HG02678 (cell line): ENCODE measurements around the gene IRF6.

Source experiments
- ATAC-seq: cut with Tn5 transposase; IDR thresholded peaks from one replicate; pipeline ENCODE4 v1.9.1; 2021; ENCODE audit warnings: mild to moderate bottlenecking, moderate library complexity; ENCODE audit not compliant: unreplicated experiment

IRF6 gene

DNA sequence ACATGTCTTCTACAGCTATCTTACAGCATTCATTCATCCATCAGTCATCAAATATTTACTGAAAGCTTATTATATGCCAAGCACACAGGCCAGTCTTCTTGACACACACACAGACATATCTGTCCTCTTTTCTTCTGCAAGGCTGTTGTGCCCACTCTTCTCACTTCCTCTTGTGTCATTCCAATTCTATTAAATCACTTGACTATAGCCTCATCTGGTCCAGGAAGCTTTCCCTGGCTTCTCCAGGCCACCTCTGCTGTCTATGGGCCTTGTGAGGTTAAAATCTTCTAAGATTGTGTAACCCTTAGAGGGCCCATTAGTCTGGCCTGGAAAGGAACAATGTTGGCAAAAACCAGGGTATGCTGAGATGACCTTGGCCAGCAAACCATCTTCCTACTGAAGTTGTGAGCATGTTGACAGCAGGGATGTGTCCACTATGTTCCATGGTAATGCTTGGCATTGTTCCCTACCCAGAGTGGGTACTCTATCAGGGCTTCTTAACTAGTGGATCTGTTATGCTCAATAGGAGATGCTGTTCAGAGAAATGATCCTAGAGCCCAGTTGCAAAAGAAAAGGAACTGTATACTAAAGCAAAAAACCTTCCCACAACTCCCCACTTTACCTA lies 44.8 kb downstream of the IRF6 start:
- ATAC-seq, result no peak

DNA sequence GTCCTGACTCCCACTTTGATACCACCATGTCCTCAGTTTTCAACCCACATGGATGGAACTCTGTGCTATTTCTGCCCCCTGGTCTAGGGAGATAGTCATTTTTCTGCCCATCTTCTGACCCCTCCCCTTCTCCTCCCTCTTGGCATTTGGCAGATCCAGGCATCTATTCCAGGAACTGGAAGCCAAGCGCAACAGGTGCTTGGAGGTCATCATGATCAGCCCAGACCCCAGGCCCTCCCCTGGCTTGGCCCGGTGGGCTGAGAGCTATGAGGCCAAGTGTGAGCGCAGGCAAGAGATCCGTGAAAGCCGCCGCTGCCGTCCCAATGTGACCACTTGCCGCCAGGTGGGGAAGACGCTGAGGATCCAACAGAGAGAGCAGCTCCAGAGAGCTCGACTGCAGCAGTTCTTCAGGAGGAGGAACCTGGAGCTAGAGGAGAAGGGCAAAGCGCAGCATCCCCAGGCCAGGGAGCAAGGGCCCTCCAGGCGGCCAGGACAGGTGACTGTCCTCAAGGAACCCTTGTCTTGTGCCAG lies 46.0 kb downstream of the IRF6 start:
- no peak for ATAC-seq

DNA sequence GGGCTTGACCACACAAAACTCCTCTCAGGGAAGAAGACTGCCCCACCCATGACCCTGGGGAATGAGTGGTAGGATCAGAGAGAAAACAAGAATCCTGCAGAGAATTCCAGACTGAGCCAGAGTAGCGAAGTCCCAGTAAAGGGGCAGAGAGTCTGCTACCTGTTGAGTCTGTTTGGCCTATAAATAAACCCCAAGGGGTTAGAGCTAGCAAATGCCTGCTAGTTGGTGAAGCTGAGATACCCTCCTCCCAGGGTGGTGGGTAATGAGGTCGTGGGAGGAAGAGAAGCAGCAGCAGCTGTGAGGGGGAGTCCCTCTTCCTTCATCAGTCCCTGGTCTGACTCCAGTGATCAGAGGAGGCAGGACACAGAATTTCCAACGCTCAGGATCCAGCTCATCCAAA lies 47.5 kb downstream of the IRF6 start:
- ATAC-seq, result no peak

DNA sequence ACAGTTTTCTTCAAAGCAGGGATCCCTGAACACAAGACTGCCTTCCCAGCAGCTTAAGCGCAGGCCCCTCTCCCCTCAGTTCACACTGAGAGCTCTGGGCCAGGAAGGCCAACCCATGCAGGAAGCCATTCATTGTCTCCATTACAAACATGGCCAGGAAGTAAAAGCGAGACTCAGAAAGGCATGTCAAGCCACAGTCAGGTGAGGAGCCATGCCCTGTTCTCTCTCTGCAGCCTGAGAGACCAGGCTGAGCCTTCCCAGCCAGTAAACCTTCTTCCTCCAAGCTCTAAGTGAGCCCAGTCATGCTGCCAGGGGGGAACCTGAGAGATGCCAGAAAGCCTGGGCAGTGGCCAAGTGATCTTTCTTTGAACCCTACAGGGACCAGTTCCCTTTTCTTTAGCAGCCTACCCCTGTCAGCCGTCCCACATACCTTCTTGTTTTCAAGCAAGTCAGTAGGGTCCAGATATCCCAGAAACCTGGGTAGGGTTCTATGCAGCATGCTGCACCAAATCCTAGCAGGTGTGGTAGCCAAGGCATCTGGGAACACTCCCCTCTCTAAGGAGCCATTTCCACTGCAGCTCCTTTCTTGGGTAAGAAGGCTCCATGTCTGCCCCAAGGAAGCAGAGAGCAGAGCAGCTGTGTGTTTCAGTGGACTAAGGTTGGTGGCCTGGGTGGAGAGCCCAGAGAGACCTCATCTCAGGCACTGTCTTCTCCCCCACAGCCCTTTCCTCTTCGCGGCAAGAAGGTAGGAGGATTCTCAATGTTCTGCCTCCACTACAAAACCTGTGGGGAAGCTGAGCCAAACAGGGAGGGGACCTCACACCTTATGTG lies 49.1 kb downstream of the IRF6 start:
- peak; percentile 21 for ATAC-seq

DNA sequence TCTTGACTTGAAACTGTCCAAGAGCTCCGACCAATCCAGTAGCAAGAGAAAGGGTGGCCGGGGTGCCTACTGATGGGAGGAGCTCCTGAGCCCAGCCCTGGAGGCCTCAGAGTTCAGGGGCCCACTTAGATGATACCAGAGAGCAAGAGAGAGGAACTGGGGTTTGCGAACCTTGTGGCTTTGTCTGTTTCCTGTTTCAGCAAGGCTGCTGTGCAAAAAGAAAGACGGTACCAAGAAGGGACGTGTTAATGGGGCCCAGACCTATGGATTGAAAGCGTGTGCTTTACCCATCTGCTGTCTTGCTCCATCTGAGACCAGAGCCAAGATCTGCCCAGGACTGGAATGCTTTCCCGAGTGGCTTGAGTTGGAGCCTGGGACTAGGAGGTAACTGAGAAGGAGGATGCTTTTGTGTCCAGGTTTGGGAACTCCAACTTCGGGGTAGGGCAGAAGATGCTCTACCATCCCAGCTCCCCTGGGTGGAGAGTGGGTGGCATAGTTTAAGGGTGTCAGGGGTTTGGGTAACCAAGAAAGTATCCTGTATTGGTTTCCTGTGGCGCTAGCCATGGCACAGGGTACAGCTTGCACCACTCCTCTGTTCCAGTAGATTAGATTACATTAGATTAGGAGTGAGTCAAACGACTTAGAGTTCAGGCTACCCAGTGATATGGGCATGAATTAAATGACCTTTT lies 49.9 kb downstream of the IRF6 start, which contains the start of gene TRAF3IP3:
TRAF3IP3 (plus strand) TSS at position 128 of the 689 bp plus-strand sequence. CDS start 3,987 bp downstream, outside the sequence.
- ATAC-seq, result peak; percentile 74

DNA sequence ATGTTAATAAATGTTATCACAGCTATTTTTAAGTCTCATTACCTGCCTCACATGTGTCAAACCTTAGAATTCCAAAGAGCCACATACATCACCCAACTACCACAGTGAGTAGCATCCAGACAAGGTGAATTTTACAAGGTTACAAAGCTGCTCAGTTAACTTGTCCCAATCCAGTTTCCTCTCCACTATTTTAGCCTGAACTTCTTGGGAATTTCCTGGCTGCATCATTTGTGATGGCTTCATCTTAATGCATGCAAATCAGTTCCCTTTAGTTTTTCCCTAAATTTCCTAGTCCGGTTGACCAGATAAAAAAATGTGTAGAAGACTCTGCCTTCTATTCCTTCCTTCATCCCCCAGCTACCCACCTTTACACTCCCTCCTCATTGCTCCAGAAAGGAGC lies 50.7 kb downstream of the IRF6 start:
- ATAC-seq, result no peak

DNA sequence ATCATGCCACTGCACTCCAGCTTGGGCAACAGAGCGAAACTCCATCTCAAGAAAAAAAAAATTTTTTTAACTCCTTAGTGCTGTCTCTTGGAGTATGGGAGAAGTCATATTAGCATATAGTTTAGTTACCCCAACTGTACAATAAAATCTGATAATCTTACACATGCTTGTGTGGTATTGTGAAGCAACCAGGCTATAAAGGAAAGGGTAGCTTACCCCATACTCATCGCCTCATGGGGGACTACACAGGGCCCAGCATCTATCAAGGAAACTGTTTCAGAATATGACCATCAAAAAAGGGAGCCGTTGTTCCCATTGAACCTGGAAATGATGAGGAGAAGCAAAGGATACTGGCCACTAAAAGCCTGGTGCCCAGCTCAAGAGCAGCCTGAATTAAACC lies 53.1 kb downstream of the IRF6 start:
- no peak for ATAC-seq

DNA sequence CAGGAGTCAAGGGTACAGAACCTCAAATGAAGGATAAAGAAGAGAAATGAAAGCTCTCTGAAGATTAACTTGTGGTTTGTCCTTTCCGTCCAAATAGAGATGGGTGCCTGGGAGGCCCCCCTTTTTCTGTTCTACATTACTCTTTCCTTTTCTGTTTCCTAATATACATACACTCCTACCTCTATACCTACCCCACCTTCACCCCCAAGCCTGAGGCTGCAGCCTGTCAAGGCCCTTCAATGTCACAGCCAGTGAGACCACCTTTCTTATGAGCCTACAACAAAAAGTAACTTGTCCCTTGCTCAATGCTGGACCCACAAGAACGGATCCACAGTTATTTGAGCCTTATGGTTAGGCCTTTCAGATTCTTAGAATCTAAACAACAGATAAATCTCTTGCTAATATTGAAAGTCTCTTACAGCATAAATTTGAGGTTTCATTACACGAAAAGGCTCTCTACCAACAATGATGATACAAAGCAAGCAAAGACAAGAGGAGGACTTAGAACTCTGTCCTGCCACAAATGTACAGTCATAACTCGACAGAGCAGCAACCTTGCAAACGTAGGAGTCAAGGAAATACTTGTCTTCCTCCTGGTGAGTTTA lies 54.2 kb downstream of the IRF6 start:
- peak; percentile 43 for ATAC-seq

DNA sequence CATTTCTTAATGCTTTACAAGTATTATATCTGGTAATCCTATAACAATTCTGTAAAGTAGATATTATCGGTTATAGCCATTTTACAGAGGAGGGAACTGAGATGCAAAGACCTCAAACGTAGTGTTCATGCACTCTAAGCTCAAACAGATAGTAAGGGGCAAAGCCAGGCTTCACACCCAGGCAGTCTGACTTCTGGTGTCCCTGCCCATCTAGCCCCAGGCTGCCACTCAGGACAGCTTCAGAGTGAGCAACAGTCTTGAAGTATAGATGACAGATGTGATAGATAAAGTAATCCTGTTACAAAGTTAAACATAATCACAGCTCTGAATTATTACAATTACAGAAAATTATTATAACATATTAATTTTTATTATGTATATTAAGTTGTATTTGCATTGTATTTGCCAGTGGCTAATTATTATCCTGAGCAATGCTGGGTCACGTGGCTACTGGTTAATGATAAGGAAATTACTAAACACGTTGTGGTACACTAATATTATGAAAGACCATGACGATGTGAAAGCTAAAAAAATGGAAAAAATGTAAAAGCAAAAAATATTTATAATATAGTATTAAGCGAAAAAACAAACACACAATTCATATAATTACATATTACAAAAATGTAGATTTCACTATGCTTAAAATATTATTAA lies 56.1 kb downstream of the IRF6 start:
- ATAC-seq, result no peak

DNA sequence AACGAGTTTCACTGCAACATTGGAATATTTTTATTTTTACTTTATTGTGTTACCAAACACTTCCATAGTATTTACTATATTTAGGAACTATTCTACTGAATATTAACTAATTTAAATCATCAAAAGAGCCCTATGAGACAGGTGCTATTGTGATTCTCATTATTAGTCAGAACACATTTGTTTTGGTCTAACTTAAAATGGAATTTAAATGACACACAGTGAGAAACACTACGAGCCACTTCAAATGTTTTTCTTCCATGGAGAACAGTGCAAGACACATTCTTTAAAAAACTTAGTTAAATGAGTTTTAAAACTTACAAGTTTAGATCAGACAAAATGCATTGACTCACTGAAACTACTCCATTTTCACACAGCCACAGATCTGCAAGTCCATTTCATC lies 56.7 kb downstream of the IRF6 start:
- ATAC-seq, result no peak

DNA sequence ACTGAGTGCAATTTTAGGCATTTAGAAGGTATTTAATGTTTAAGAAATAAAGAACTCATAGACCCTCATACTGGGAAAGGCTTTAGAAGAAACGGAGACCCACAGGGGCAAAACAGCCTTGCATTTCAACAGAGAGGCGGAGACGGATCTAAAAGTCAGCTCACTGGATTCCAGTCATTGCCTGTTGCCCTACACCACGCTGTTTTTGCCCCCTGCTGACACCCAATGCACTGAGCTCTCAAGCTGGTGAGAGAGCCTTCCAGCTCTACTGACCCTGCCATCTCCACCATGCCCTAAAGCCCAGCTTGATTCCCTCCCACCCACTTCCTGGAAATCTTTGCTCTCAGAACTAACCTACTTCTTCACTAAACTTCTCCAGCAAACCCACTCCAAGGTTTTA lies 57.3 kb downstream of the IRF6 start:
- ATAC-seq, result no peak

DNA sequence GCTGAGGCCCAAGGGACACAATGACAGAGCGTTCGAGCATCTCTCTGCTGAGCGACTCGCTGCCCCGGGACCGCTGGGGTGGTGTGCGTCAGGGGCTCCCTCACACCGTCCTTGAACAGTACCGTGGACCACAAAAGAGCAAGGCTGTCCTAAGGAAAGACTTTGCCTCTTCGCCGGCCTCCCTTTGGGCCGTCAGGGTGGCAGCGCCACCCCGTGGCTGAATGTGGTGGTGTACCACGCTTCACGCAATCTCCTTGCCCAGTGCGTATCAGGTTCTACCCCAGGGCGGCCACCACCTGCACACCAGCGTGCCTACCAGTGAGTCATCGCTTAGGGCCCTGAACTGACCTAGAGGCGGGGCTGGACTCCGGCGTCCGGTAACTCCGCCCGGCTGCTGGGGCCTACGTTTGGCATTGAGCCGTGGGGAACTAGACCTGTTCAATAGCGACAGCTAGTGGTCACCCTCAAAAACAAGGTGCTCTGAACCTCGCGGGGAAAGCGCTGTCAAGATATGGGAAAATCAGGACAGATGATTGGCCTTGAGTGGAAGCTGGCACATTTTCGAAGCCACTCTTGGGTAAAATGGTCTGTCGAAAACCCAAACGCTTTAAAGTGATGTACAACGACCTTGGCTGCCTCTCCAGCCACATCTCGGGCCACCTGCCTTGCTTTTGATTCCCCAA lies 58.2 kb downstream of the IRF6 start:
- peak; percentile 72 for ATAC-seq

DNA sequence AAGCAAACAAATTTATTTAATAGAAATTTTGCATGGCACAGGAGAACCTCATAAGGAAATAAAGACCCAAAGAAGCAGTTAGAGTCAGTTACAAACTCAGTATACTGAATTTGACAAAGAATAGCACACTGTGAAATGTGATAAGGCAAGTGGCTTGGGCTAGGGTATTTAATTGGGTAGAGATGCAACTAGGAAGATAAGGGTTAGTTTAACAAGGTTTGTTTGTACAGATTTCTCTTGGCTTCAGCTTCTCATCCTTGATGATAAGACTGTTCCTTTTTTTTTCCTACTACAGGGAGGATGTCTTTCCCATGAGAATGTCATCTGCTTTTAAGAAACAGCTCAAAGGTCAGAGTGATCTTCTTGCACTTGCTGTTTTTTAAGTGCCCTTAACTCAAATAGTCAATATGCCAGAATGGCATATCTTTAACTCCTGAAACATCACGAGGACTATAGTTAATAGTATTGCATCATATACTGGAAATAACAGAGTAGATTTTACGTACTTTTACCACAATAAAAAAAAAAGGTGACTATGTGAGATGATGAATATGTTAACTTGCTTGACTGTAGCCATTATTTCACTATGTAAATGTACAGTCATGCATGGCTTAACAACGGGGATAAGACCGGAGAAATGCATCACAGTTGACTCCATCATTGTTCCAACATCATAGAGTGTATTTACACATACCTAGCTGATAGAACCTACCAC lies 59.3 kb downstream of the IRF6 start:
- ATAC-seq, result no peak

DNA sequence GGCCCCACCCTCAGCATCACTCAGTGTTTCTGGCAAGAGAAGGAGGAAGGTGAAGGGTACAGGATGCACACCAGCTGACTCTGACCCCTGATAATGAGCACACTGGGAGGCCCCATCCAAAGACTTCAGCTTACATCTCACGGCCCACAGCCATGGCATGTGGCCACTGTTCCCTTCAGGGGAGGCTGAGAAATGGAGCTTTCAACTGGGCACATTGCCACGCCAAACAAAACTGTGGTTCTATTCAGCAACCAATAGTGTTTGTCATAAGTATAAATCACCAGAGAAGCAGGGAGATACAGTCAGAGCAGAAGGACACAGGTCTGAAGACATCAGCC lies 62.8 kb downstream of the IRF6 start:
- ATAC-seq, result no peak

DNA sequence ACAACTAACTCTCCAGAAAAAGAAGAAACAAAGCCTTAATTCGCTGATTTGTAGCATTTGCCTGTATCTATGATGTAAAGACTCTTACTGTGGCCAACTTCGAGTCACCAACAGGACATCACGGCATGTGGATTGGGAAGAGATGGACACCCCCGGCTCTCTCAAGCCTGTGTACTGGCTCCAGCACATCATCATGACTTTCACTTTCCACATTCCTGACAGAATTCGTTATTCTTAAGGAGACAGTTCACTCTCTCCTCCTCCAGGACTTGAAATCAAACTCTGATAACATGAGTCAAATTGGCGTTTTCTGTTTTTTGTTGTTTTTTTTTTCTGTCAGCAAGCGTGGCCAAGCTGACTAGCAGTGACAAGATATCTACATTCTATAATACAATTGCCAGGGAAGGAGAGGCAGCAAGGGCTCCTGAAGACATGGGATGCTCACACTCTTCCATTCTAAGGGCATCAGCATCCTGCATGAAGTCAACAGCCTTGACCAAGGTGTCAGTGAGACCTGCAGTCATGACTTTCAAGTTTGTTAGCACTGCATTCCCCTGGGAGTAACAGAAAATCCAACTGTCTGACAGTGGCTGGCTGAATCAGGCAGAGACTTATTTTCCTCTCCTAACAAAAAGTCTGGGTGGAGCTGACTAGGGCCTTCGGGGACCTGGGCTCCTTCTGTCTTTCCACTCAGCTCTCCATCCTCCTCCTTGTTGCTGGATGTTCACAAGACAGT lies 63.4 kb downstream of the IRF6 start:
- no peak for ATAC-seq

DNA sequence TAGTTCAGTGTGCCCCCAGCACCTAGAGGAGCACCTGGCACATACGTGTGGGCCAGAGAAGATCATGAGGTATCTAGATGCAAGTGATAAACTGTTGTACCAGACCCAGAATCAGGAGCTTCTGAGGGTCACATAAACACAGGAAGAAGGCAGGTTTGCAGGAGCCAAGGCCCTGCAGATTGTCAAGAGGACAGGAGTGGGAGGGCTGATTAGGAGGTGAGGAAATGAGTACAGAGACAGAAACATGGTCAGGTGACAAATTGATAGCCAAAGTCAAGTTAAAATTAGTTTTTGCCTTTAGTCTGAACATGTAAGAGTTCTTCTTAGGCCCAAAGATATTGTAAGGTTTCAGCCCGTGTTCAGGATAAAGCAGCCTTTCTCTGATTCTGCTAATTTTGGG lies 64.1 kb downstream of the IRF6 start:
- no peak for ATAC-seq

DNA sequence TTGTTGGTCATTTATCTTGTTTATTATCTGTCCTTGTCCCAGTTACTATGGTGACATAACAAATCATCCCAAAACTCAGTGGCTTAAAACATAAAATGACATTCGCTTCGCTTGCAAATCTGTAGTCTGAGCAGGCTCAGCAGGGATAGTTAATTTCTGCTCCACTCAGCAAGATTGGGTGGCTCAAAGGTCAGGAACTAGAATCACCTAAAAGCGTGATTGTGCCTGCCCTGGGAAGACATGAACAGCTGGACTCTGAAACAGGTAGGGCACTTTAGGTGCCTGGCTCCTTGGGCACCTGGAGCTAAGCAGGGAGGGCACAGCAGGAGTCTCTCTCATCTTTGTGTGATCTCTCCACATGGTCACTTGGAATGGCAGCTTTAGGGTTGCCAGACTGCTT lies 64.7 kb downstream of the IRF6 start:
- ATAC-seq, result no peak

DNA sequence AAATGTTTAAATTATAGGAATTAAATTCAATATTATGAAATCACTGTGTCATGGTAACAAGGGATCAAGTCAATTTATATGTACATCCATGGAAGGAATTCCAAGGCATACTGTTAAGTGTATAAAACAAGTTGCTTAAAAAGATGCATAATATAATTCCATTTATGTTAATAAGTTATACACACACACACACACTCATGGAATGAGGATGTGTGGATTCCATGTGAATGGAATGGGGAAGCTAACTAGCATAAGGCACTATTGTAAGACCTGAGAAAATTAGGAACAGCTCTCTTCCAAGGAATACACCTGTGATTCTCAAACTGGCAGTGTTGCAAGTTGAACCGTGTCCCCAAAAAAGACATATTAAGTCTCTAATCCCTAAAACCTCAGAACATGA lies 67.7 kb downstream of the IRF6 start:
- no peak for ATAC-seq

DNA sequence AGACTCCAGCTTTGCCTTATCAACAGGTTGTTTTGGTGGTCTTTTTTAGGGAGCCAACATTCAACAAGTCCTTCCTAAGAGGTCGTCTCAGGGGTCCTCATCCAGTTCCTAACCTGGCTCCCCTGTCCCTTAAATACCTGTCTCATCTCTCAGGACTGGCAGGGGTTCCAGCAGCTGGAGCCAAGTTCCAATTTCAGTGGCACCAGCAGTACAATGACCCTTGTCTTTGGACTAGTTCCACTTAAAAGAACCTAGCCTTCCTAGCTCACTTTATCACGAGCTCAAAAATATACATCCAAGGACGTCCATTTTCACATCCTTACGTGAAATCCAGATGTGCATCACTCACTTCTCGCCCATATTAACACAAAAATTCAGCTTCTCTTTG lies 68.8 kb downstream of the IRF6 start:
- no peak for ATAC-seq
